GM18498 (cell line): ENCODE data around the gene UVRAG.
"Not testable (repeated sequence)": the region's sequence is repeated elsewhere in the genome, so short reads cannot be mapped to it uniquely, and the experiment has no call there.

Experiments
- ATAC-seq: cut with Tn5 transposase; IDR thresholded peaks from one replicate; pipeline ENCODE4 v1.9.1; 2021; ENCODE audit warnings: mild to moderate bottlenecking, moderate library complexity; ENCODE audit not compliant: unreplicated experiment

The UVRAG gene

DNA sequence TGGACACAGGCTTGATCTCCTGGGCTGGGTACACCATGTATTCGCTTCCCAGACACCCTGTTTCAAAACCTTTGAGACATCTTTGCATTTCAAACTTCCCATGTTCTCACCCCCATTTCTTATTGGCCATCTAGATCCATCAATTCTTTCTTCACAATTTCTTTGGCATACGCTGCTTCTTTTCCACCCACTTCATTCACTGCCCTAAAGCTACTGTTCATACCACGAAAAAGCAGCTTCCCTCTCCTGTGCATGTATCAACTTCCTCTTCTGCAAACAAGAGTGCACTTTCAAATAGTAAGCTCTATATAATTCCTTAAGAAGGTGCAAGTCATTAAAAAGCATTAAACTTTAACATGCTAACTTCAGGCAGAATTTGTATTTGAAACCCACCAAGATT is 21.4 kb downstream of the UVRAG start:
- no peak for ATAC-seq

DNA sequence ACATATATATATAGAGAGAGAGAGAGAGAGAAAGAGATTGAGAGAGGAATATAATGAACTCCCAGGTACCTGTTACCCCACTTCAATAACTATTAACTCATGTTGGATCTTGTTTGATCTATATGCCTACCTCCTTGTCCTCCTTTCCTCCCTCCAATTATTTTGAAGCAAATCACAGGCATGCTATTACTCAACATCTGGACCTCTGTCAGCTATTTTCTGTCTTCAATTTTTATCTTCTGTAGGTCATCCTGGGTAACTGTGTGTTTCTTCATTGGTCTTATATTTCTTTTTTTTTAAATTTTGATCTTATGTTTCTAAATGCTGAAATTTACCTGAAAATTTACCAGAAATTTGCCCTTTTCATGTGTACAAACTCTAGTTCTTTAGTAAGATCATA is 24.8 kb downstream of the UVRAG start:
- ATAC-seq = no peak

DNA sequence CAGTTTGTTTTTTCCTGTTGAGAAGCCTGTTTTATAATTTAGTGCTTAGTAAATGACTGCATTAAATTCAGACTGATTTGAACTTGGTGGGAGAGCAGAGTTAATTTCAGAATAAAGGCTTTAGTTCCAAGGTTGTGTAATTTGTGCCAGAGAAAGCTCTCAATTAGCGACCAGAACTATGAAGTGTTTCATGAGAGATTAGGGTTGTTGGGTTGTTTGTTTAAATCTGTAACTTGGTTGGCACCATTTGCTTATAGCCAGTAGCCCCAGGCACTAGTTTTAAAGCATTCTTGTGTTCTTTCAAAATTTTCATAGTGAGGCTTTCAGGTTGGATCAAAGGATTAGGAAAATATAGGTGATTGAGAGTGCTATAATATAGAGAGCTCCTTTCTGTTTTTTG is 25.5 kb downstream of the UVRAG start:
- no peak for ATAC-seq

DNA sequence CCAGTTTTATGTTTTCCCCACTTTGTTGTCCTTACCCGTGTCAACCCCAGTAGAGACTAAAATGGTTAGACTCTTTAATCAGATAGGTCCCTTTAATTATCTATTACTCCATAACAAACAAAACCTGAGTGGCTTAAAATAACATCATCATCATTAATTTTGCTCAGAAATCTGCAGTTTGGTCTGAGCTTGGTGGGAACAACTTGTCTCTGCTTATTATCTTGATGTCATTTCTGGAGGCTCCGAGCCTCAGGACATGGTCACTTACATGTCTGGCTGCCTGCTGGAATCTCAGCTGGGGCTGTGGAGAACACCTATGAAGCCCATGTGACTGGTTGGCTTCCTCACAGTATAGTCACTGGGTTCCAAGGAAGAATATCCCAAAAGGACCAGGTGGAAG is 26.7 kb downstream of the UVRAG start:
- ATAC-seq = no peak

DNA sequence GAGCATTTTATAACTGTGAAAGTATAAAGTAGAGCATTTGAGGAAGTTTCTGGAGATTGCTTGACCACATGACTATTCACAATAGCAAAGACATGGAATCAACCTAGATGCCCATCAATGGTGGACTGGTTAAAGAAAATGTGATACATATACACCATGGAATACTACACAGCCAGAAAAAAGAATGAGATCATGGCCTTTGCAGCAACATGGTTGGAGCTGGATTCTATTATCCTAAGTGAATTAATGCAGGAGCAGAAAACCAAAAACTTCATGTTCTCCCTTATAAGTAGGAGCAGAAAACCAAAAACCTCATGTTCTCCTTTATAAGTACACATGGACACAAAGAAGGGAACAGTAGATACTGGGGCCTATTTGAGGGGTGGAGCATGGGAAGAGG is 30.3 kb downstream of the UVRAG start:
- ATAC-seq = no peak

DNA sequence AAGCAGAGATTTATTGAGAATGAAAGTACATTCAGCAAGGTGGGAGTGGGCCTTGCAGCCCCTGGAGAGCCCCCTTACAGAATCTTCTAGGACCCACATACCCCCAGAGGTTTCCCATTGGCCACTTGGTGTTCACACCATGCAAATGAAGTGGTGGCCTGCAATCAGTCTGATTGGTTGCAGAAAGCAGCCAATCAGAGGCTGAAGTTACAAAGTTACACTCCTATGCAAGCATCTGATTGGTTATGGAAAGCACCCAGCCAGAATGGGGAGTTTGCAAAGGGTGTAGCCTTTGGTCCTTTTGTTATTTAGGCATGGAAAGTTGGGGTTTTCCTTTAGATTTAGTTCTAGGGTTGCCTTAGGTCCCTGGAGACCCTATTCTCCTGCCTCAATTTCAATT is 34.9 kb downstream of the UVRAG start:
- no peak for ATAC-seq

DNA sequence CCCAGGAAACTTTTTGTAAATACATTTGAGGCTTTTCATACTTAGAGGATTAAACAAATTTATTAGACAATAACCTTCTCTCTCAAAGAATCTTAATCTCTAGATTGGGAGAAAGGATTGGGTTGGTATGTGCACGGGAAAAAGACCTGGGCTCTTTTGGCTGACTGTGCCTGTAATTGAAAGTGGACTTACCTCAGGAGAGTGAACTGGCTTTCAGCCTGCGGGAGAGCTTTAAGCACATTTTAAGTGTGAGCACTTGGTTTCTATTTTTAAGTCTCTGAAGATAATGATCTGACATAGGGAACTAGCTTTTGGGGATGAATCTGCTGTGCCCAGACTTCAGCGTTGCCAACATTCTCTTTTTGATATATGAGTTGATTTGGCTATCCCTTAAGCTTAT is 35.8 kb downstream of the UVRAG start:
- no peak for ATAC-seq

DNA sequence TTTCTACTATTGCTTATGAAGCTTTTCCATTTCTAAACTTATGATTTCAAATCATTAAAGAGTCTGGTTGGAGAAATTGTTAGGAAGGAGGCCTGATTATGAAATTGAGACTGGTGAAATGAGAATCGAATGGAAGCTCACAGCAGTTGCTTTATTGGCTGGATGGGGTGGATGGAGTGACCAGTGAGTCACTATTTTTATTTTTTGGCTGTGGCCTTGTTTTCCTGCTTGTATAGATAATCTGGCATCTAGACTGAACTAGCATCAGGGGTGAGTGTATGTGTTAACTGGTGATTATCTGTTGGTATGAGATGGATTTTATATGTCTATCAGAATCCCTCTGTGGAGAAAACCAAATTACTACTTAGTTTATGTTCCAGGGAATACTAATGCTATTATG is 36.2 kb downstream of the UVRAG start:
- ATAC-seq = no peak

DNA sequence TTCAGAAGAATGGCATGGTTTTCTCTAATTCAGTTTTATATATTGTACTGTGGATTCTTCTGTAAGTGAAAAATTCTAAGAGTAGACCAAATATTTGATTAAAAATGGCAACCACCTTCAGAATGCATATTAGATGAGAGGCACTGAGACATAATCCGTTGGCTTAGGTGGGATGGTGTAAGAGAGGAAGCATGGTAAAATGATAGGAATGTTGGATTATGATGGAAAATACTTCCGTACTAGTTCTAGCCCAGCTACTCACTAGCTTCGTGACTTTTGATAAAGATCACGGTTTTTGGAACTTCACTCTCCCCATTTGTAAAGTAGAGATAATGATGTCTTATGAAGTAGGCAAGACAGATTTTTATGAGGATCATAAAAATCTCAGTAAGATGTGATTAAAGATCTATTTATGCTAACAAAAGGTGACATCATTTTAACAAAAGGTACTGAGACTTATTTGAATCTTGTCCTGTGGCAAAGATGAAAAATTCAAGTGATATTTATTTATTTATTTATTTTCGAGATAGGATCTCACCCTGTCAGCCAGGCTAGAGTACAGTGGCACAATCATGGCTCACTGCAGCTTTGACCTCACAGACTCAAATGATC is 37.5 kb downstream of the UVRAG start:
- ATAC-seq = no peak

DNA sequence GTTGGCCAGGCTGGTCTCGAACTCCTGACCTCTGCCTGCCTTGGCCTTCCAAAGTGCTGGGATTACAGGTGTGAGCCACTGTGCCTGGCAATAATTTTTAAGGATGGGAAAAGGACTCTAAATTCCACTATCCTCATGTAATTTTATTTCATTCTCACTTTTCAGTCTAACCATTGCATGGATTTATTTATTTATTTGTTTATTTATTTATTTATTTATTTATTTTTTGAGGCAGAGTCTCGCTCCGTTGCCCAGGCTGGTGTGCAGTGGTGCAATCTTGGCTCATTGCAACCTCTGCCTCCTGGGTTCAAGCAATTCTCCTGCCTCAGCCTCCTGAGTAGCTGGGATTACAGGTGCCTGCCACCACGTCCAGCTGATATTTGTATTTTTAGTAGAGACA is 38.6 kb downstream of the UVRAG start:
- ATAC-seq = not testable (repeated sequence)

DNA sequence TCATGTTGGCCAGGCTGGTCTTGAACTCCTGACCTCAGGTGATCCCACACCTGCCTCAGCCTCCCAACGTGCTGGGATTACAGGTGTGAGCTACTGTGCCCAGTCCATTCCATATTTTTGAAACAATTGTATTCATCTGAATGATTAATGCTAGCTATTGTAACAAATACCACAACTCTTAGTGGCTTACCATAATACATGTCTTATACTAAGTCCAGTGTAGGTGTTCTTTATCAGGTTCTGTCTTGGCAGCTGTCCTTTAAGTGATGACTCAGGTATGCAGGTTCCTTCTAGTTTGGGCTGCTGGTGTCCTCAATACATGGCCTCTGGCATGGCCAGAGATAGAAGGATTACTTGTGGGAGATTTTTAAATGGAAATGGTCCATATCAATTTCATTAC is 39.0 kb downstream of the UVRAG start:
- no peak for ATAC-seq

DNA sequence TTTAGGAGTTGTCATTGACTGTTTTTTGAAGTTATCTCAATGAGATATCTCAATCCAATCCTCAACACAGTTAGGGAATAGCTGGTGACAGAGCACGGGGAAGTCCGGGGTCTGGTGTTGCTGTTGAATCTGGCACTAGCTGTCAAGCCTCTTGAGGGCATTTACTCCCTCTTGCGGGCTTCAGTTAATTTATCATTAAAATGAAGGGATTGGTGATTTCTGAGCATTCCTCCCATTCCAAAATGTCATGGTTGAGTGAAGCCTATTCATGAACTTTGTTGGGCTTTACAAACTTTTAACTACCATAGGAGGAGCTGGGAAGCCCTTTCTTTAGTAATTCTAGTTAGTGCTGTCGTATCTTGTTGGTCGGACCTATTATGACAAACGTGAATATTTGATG is 40.2 kb downstream of the UVRAG start:
- no peak for ATAC-seq

DNA sequence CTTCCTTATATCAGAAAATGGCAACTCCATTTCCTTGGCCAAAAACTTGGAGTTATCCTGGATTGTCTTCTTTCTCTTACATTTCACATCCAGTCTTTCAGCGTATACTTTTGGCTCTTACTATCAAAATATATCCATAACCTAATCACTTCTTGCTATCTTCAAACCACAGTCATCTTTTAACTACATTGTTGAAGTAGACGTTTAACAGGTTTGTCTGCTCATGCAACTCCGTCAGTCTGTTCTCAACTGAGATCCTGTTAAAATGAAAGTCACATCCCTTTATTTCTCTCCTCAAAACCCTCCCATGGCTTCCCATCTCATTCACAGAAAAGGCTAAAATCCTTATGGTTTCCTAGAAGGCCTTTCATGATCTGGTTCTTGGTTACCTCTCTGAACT is 41.9 kb downstream of the UVRAG start:
- no peak for ATAC-seq

DNA sequence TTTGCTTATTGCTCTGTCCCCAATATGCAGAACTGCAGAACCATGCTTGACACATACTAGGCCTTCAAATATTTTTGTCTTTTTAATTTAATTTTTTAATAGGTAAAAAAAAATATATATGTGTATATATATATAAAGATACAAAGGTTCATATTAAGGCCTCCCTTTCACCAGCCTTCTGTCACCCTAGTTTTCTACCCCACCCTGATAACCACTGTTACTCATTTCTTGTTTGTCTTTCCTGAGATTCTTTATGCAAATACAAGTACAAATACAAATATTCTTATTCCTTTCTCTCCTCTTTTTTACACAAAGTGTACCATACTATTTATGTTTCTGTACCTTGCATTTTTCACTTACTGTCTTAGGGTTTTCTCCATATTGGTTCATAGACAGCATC is 43.0 kb downstream of the UVRAG start:
- ATAC-seq = no peak

DNA sequence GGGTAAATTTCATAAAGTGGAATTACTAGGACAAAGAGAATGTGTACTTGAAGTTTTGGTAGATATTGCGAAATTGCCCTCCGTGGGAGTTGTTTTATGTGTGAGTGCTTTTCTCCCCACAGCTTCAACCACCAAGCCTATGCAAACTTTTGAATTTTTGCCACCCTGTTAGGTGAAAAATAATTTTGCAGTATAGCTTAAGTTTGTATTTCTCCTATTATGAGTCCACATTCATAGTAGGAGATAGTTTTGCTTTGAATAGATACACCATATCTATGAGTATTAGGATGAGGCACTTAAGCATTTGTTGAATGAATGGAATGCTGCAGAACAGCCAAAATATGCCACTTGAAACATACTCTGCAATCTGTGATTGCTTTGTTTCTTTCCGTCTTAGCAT is 43.6 kb downstream of the UVRAG start:
- ATAC-seq = no peak

DNA sequence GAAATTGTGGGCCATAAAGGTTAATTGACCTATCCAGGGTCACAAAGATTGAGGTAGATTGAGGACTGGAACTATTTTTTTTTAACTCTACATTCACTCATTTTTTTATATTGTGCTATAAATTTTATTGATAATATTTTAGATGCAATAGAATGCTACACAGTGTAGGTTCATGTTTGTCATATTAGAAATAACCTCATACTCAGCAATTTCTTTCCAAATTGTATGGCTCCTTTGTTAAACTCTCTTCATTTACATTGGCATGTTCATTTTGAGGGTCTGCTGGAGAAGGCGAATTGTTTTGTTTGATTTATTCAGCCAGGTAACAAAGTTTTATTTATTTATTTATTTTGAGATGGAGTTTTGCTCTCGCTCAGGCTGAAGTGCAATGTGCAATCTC is 44.6 kb downstream of the UVRAG start:
- ATAC-seq = no peak

DNA sequence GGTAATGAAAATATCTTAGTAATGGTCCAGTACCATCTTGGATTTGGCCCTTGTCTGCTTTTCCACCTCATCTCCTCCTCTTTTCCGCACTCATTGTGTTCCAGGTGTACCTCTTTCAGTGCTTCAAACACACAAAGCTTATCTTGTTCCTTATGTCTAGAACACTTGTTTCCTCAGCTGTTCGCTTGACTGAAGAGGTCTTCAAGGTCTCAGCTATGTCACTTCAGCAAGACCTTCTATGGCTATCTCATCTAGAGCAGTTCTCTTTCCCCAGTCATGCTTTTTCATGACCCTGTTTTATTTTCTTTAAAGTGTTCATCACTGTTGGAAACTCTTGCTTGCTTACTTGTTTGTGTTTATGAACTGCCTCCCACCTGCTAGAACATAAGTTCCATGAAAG is 47.4 kb downstream of the UVRAG start:
- no peak for ATAC-seq

DNA sequence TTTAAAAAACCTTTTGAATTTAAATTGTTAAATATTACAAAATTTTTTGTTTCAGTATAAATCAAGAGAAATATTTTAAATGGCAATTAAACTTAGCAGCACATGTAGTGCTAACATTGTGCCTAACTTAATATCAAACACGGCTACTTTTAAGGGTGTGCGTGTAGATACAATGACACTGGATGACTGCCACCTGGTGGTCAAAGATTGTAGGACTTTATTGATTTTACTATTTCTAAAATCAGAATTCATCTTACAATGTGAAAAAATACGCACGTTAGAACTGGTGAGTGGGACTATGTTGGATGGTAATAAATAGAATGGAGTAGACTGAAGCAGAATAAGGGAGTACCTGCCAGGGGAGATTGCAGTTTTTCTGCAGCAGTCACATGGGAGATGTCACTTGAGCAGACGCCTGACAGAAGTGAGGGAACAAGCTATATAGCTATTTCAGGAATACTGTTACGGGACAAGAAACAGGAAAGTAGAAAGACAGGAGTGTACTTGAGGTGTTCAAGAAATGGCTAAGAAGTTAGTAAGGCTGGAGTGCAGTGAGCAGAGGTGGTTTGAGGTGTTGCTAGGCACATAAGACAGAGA is 52.9 kb downstream of the UVRAG start:
- ATAC-seq = no peak

DNA sequence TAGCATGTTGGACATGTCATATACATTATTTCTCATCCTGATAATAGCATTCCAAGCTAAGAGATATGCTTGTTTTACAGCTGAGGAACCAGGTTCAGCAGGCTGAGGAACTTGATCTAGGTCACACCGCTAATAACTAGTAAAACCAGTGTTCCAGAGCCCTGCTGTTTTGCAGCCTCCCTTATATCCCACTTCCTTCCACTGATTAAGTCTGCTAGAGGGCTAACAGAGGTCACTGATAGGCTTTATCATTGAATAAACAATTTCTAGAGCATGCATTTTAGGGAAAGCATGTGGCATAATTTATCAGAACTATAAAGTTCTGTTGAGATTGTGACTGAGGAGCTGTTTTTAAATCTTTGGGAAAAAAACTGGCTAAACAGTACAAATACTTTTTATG is 54.0 kb downstream of the UVRAG start:
- ATAC-seq = no peak

DNA sequence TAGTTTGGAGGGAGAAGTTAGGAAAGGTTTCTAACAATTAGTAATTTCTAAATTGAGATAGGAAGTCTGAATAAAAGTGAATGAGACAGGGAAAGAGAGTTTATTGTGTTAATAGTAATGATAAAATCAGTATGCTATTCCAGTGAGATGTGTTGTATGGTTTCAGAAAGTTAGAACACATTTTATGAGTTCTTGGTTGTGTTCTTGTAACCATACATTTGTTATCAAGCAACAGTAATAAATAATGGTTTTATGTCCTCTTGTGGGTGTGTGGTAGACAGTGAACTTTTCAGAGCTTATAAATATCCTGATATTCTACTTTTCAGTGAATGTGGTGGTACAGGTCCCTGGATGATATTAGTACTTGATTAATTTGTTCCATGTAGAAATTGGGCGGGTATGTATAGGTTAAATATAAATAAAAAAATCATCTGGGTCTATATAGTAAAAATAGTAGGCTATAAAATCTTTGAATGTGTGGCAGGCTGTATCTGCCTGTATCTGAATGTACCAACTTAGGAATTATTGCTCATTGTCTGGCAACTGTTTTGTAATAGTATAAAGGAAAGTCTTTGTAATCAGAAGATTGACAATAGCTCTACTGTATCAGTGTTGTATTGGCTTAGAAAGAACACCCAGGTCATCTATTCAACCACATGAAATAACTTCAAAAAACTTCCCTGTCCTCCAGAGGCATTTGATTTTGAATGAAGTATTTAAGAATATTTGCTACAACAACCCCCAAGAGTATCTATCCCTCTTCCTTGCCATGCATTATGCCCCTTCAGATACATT is 54.8 kb downstream of the UVRAG start:
- no peak for ATAC-seq

DNA sequence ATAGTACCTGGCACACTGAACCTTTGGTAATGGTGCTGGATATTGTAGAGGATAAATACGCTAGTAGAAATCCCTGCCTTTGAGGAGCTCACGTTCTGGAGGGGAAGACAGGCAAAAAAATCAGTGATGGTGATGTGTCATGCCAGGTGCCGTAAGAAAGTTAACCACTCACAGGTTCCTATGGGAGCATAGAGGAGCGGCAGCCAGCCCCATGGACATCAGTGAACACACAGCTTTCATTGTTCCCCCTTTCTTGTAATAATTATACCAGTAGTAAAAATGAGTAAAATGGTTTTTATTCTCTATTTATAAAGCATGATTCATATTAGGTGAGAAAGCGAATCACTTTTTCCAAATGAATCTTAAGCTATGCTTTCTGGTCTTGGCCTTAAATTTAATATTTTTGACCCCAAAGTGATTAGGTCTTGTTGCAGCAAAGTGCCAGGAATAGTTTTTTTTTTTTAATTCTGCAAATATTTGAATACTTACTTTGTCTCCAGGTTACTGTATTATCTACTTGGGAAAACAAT is 57.9 kb downstream of the UVRAG start:
- ATAC-seq = no peak
